ENCODE data around the gene ATP2A3.

GRCh38 chr17:3968015-3968414 is 3.8 kb upstream of the ATP2A3 start:
- TF ChIP-seq CTCF (IDR thresholded peaks at IDR 0.05), result no peak
- no peak for TF ChIP-seq POLR2A (IDR thresholded peaks at IDR 0.05)

Data from body of pancreas (tissue), 4 donors.